HCEC 1CT (cell line): ENCODE data around the gene PDIA5.

Experiments
- DNase-seq: peaks from one replicate; pipeline ENCODE4 v3.0.0-alpha.2; 2017

Gene PDIA5

GRCh38 chr3:123122525-123123315, 55.9 kb downstream of the PDIA5 start:
- DNase-seq, result peak; percentile 18

GRCh38 chr3:123123716-123124616, 57.1 kb downstream of the PDIA5 start:
- DNase-seq, result no peak

GRCh38 chr3:123124971-123125370, 58.1 kb downstream of the PDIA5 start:
- no peak for DNase-seq

- DNase-seq, result no peak
These were observed 59.2 kb downstream of the PDIA5 start for GRCh38 chr3:123126031-123126430.

- no peak for DNase-seq
These were observed 59.8 kb downstream of the PDIA5 start for GRCh38 chr3:123126653-123127052.

- no peak for DNase-seq
These were observed 62.3 kb downstream of the PDIA5 start for GRCh38 chr3:123129092-123129491.

- no peak for DNase-seq
These were observed 62.7 kb downstream of the PDIA5 start for GRCh38 chr3:123129532-123129931.

- no peak for DNase-seq
These were observed 63.4 kb downstream of the PDIA5 start for GRCh38 chr3:123130079-123130750.

- no peak for DNase-seq
These were observed 67.8 kb downstream of the PDIA5 start for GRCh38 chr3:123134671-123135070.

- no peak for DNase-seq
These were observed 70.2 kb downstream of the PDIA5 start for GRCh38 chr3:123137001-123137400.

- no peak for DNase-seq
These were observed 72.1 kb downstream of the PDIA5 start for GRCh38 chr3:123138839-123139444.

GRCh38 chr3:123139522-123139921, 72.7 kb downstream of the PDIA5 start:
- no peak for DNase-seq

GRCh38 chr3:123140550-123140949, 73.7 kb downstream of the PDIA5 start:
- DNase-seq, result no peak

GRCh38 chr3:123141276-123141675, 74.5 kb downstream of the PDIA5 start:
- no peak for DNase-seq

- DNase-seq, result peak; percentile 8
These were observed 77.0 kb downstream of the PDIA5 start for GRCh38 chr3:123143669-123144411.

GRCh38 chr3:123147754-123148535, 81.1 kb downstream of the PDIA5 start:
- DNase-seq, result no peak

- DNase-seq, result no peak
These were observed 81.9 kb downstream of the PDIA5 start for GRCh38 chr3:123148772-123149171.

- no peak for DNase-seq
These were observed 82.7 kb downstream of the PDIA5 start for GRCh38 chr3:123149525-123149924.

- no peak for DNase-seq
These were observed 83.8 kb downstream of the PDIA5 start for GRCh38 chr3:123150449-123151215.

- no peak for DNase-seq
These were observed 84.5 kb downstream of the PDIA5 start for GRCh38 chr3:123151251-123151705.
